ENCODE results near the gene BLTP3A. TPM values are rescaled to one million over a fixed set of nuclear protein-coding genes. Genes with fewer than 3 reads are reported as not detected.
"Not testable (repeated sequence)": the region's sequence is repeated elsewhere in the genome, so short reads cannot be mapped to it uniquely, and the experiment has no call there.

BLTP3A gene
- total RNA-seq, 3 donors from 2014 or later = 15.8 to 18.1 (median 17.0) TPM

GRCh38 chr6:34772940-34773339 is 18.9 kb upstream of the BLTP3A start:
- no peaks in the 10 kb centered on the region for H3K9me3 Mint-ChIP-seq
- H3K4me3 Mint-ChIP-seq = no peak overlapping the region
- peaks cover 34% of the 10 kb centered on the region for H3K36me3 Mint-ChIP-seq (ENCODE audit: insufficient read depth)
- DNase-seq (no peak), ATAC-seq (no peak)
- H3K4me1 Mint-ChIP-seq (ENCODE audit: low read depth) = peaks cover 13% of the 10 kb centered on the region
- H3K27me3 Mint-ChIP-seq (ENCODE audit: low read depth) = no peaks in the 10 kb centered on the region

- Mint-ChIP-seq H3K4me1 (ENCODE audit: low read depth) (peaks cover 13% of the 10 kb centered on the region), H3K9me3 (no peaks in the 10 kb centered on the region), H3K27me3 (ENCODE audit: low read depth) (no peaks in the 10 kb centered on the region), H3K4me3 (no peak overlapping the region), H3K36me3 (ENCODE audit: insufficient read depth) (peaks cover 36% of the 10 kb centered on the region)
- no peak for ATAC-seq
- no peak for DNase-seq
These were observed 18.0 kb upstream of the BLTP3A start for GRCh38 chr6:34773916-34774315.

- H3K4me1 Mint-ChIP-seq (ENCODE audit: low read depth) = peaks cover 10% of the 10 kb centered on the region
These were observed 16.9 kb upstream of the BLTP3A start for GRCh38 chr6:34774967-34775366.

GRCh38 chr6:34785375-34785774 is 6.5 kb upstream of the BLTP3A start:
- ATAC-seq; H3K4me1 Mint-ChIP-seq (ENCODE audit: low read depth); H3K9me3 Mint-ChIP-seq; H3K36me3 Mint-ChIP-seq (ENCODE audit: insufficient read depth); H3K27me3 Mint-ChIP-seq (ENCODE audit: low read depth); DNase-seq; H3K4me3 Mint-ChIP-seq: not testable (repeated sequence)

More at GRCh38 chr6:34774967-34775366, 16.9 kb upstream of the BLTP3A start:
- Mint-ChIP-seq H3K36me3 (ENCODE audit: insufficient read depth) (peaks cover 33% of the 10 kb centered on the region), H3K4me3 (no peak overlapping the region), H3K9me3 (no peaks in the 10 kb centered on the region), H3K27me3 (ENCODE audit: low read depth) (no peaks in the 10 kb centered on the region)
- ATAC-seq = no peak
- no peak for DNase-seq

GRCh38 chr6:34787152-34787551 is 4.7 kb upstream of the BLTP3A start:
- H3K36me3 Mint-ChIP-seq (ENCODE audit: insufficient read depth); H3K27me3 Mint-ChIP-seq (ENCODE audit: low read depth); ATAC-seq; H3K9me3 Mint-ChIP-seq; DNase-seq; H3K4me3 Mint-ChIP-seq: not testable (repeated sequence)
- H3K4me1 Mint-ChIP-seq (ENCODE audit: low read depth) = peaks cover 10% of the 10 kb centered on the region

- ATAC-seq = no peak
- H3K36me3 Mint-ChIP-seq (ENCODE audit: insufficient read depth) = no peaks in the 10 kb centered on the region
- no peaks in the 10 kb centered on the region for H3K27me3 Mint-ChIP-seq (ENCODE audit: low read depth)
- no peak overlapping the region for H3K4me3 Mint-ChIP-seq
- peaks cover 18% of the 10 kb centered on the region for H3K4me1 Mint-ChIP-seq (ENCODE audit: low read depth)
- H3K9me3 Mint-ChIP-seq = no peaks in the 10 kb centered on the region
- DNase-seq = no peak
These were observed 3.8 kb upstream of the BLTP3A start for GRCh38 chr6:34788111-34788510.

GRCh38 chr6:34791164-34791700 is 651 bp upstream of the BLTP3A start:
- Mint-ChIP-seq H3K4me3 (peak overlapping the region; percentile 97), H3K36me3 (ENCODE audit: insufficient read depth) (peaks cover 2% of the 10 kb centered on the region), H3K27me3 (ENCODE audit: low read depth) (no peaks in the 10 kb centered on the region), H3K4me1 (ENCODE audit: low read depth) (peaks cover 28% of the 10 kb centered on the region), H3K9me3 (no peaks in the 10 kb centered on the region)
- peak; percentile 32 for DNase-seq
- ATAC-seq = peak; percentile 47 to 49

- Mint-ChIP-seq H3K27me3 (ENCODE audit: low read depth) (no peaks in the 10 kb centered on the region), H3K9me3 (no peaks in the 10 kb centered on the region), H3K4me1 (ENCODE audit: low read depth) (peaks cover 28% of the 10 kb centered on the region), H3K4me3 (peak overlapping the region; percentile 97), H3K36me3 (ENCODE audit: insufficient read depth) (peaks cover 3% of the 10 kb centered on the region)
- no peak for ATAC-seq
- no peak for DNase-seq
These were observed 970 bp downstream of the BLTP3A start for GRCh38 chr6:34792605-34793500.

- no peak for DNase-seq
- Mint-ChIP-seq H3K9me3 (no peaks in the 10 kb centered on the region), H3K36me3 (ENCODE audit: insufficient read depth) (peaks cover 3% of the 10 kb centered on the region), H3K4me3 (peak overlapping the region; percentile 97), H3K4me1 (ENCODE audit: low read depth) (peaks cover 28% of the 10 kb centered on the region), H3K27me3 (ENCODE audit: low read depth) (no peaks in the 10 kb centered on the region)
- no peak for ATAC-seq
These were observed 2.0 kb downstream of the BLTP3A start for GRCh38 chr6:34793877-34794276.

GRCh38 chr6:34795836-34796425 is 4.0 kb downstream of the BLTP3A start:
- Mint-ChIP-seq H3K4me3 (no peak overlapping the region), H3K4me1 (ENCODE audit: low read depth) (peaks cover 25% of the 10 kb centered on the region), H3K27me3 (ENCODE audit: low read depth) (no peaks in the 10 kb centered on the region), H3K9me3 (no peaks in the 10 kb centered on the region), H3K36me3 (ENCODE audit: insufficient read depth) (peaks cover 3% of the 10 kb centered on the region)
- DNase-seq = no peak
- ATAC-seq = no peak

- Mint-ChIP-seq H3K9me3 (no peaks in the 10 kb centered on the region), H3K27me3 (ENCODE audit: low read depth) (no peaks in the 10 kb centered on the region), H3K36me3 (ENCODE audit: insufficient read depth) (peaks cover 3% of the 10 kb centered on the region), H3K4me1 (ENCODE audit: low read depth) (peaks cover 12% of the 10 kb centered on the region), H3K4me3 (no peak overlapping the region)
- ATAC-seq (no peak), DNase-seq (no peak)
These were observed 6.2 kb downstream of the BLTP3A start for GRCh38 chr6:34798057-34798456.

GRCh38 chr6:34799547-34799946 is 7.7 kb downstream of the BLTP3A start:
- H3K36me3 Mint-ChIP-seq (ENCODE audit: insufficient read depth) = peaks cover 3% of the 10 kb centered on the region
- H3K9me3 Mint-ChIP-seq = no peaks in the 10 kb centered on the region
- DNase-seq (no peak), ATAC-seq (no peak)
- no peak overlapping the region for H3K4me3 Mint-ChIP-seq
- peaks cover 7% of the 10 kb centered on the region for H3K4me1 Mint-ChIP-seq (ENCODE audit: low read depth)
- H3K27me3 Mint-ChIP-seq (ENCODE audit: low read depth) = no peaks in the 10 kb centered on the region

- peaks cover 5% of the 10 kb centered on the region for H3K4me1 Mint-ChIP-seq (ENCODE audit: low read depth)
- H3K9me3 Mint-ChIP-seq = no peaks in the 10 kb centered on the region
- H3K27me3 Mint-ChIP-seq (ENCODE audit: low read depth) = no peaks in the 10 kb centered on the region
- DNase-seq (no peak), ATAC-seq (no peak)
- no peaks in the 10 kb centered on the region for H3K36me3 Mint-ChIP-seq (ENCODE audit: insufficient read depth)
- no peak overlapping the region for H3K4me3 Mint-ChIP-seq
These were observed 12.7 kb downstream of the BLTP3A start for GRCh38 chr6:34804543-34804942.

- not testable (repeated sequence) for DNase-seq; H3K36me3 Mint-ChIP-seq (ENCODE audit: insufficient read depth); H3K4me3 Mint-ChIP-seq; H3K4me1 Mint-ChIP-seq (ENCODE audit: low read depth); H3K9me3 Mint-ChIP-seq; H3K27me3 Mint-ChIP-seq (ENCODE audit: low read depth); ATAC-seq
These were observed 13.2 kb downstream of the BLTP3A start for GRCh38 chr6:34805074-34805473.

Measured in activated T-cell treated with anti-CD3 and anti-CD28 coated beads, Interleukin-2, amount 50 U/mL, for 4 hours (primary cell).